BLaER1 (cell line): ENCODE results near the gene SYT15.

ENCODE experiments used
- H3K27ac ChIP-seq: shearing (Covaris generic); formaldehyde crosslinking; 2 replicates; pipeline ENCODE4 v1.8.1; 2022
- H3K27me3 ChIP-seq: shearing (Covaris generic); formaldehyde crosslinking; 2 replicates; pipeline ENCODE4 v1.8.1; 2022
- H3K36me3 ChIP-seq: shearing (Covaris generic); formaldehyde crosslinking; 2 replicates; pipeline ENCODE4 v1.8.1; 2022
- H3K4me1 ChIP-seq: shearing (Covaris generic); formaldehyde crosslinking; 2 replicates; pipeline ENCODE4 v1.8.1; 2022
- H3K4me2 ChIP-seq: shearing (Covaris generic); formaldehyde crosslinking; 2 replicates; pipeline ENCODE4 v1.8.1; 2022
- H3K4me3 ChIP-seq: shearing (Covaris generic); formaldehyde crosslinking; 2 replicates; pipeline ENCODE4 v1.8.1; 2022
- H3K9ac ChIP-seq: shearing (Covaris generic); formaldehyde crosslinking; 2 replicates; pipeline ENCODE4 v1.8.1; 2022
- H3K9me3 ChIP-seq: shearing (Covaris generic); formaldehyde crosslinking; 2 replicates; pipeline ENCODE4 v1.8.1; 2022
- H4K20me1 ChIP-seq: shearing (Covaris generic); formaldehyde crosslinking; 2 replicates; pipeline ENCODE4 v1.8.1; 2022
- Cebpa-rat ChIP-seq: shearing (Covaris generic); IDR thresholded peaks from 2 replicates; pipeline ENCODE4 v1.8.1; 2022

SYT15 gene

GRCh38 chr10:46538717-46539426 lies 40.1 kb upstream of the SYT15 start:
- H3K27ac ChIP-seq, result no peak overlapping the region
- TF ChIP-seq Cebpa-rat, result no peak
- H3K4me3 ChIP-seq, result no peak overlapping the region

GRCh38 chr10:46539596-46540411 lies 39.1 kb upstream of the SYT15 start:
- Histone ChIP-seq H3K9ac (no peak overlapping the region), H3K27me3 (no peaks in the 10 kb centered on the region)

More at GRCh38 chr10:46538717-46539426, 40.1 kb upstream of the SYT15 start:
- no peaks in the 10 kb centered on the region for H3K36me3 ChIP-seq
- H3K9ac ChIP-seq, result no peak overlapping the region
- H3K4me2 ChIP-seq, result no peak overlapping the region
- no peaks in the 10 kb centered on the region for H3K27me3 ChIP-seq
- H3K9me3 ChIP-seq, result no peaks in the 10 kb centered on the region
- H4K20me1 ChIP-seq, result no peaks in the 10 kb centered on the region
- H3K4me1 ChIP-seq, result no peaks in the 10 kb centered on the region

GRCh38 chr10:46540412-46541016 lies 38.4 kb upstream of the SYT15 start:
- Histone ChIP-seq H3K9ac (no peak overlapping the region), H3K4me2 (no peak overlapping the region), H3K27me3 (no peaks in the 10 kb centered on the region), H3K4me3 (no peak overlapping the region), H4K20me1 (no peaks in the 10 kb centered on the region), H3K9me3 (no peaks in the 10 kb centered on the region), H3K27ac (no peak overlapping the region), H3K36me3 (no peaks in the 10 kb centered on the region), H3K4me1 (no peaks in the 10 kb centered on the region)
- no peak for TF ChIP-seq Cebpa-rat

More at GRCh38 chr10:46539596-46540411, 39.1 kb upstream of the SYT15 start:
- H3K9me3 ChIP-seq, result no peaks in the 10 kb centered on the region
- no peaks in the 10 kb centered on the region for H3K36me3 ChIP-seq
- H3K27ac ChIP-seq, result no peak overlapping the region
- no peak overlapping the region for H3K4me2 ChIP-seq
- H3K4me1 ChIP-seq, result no peaks in the 10 kb centered on the region
- H3K4me3 ChIP-seq, result no peak overlapping the region
- TF ChIP-seq Cebpa-rat, result no peak
- no peaks in the 10 kb centered on the region for H4K20me1 ChIP-seq

GRCh38 chr10:46541017-46541661 lies 37.8 kb upstream of the SYT15 start:
- Histone ChIP-seq H3K4me3 (no peak overlapping the region), H3K27me3 (no peaks in the 10 kb centered on the region)

GRCh38 chr10:46541735-46542566 lies 37.0 kb upstream of the SYT15 start:
- H4K20me1 ChIP-seq, result no peaks in the 10 kb centered on the region
- no peak overlapping the region for H3K4me3 ChIP-seq
- H3K4me2 ChIP-seq, result no peak overlapping the region

More at GRCh38 chr10:46541017-46541661, 37.8 kb upstream of the SYT15 start:
- H3K4me2 ChIP-seq, result no peak overlapping the region
- TF ChIP-seq Cebpa-rat, result no peak
- no peaks in the 10 kb centered on the region for H3K4me1 ChIP-seq
- no peaks in the 10 kb centered on the region for H4K20me1 ChIP-seq
- no peaks in the 10 kb centered on the region for H3K36me3 ChIP-seq
- H3K9ac ChIP-seq, result no peak overlapping the region
- no peak overlapping the region for H3K27ac ChIP-seq
- H3K9me3 ChIP-seq, result no peaks in the 10 kb centered on the region

GRCh38 chr10:46542567-46543465 lies 36.1 kb upstream of the SYT15 start:
- Histone ChIP-seq H3K27ac (no peak overlapping the region), H3K36me3 (no peaks in the 10 kb centered on the region), H4K20me1 (no peaks in the 10 kb centered on the region), H3K4me2 (no peak overlapping the region), H3K4me1 (no peaks in the 10 kb centered on the region), H3K9ac (no peak overlapping the region), H3K9me3 (no peaks in the 10 kb centered on the region), H3K27me3 (no peaks in the 10 kb centered on the region), H3K4me3 (no peak overlapping the region)
- TF ChIP-seq Cebpa-rat, result no peak

More at GRCh38 chr10:46541735-46542566, 37.0 kb upstream of the SYT15 start:
- no peak overlapping the region for H3K27ac ChIP-seq
- TF ChIP-seq Cebpa-rat, result no peak
- H3K36me3 ChIP-seq, result no peaks in the 10 kb centered on the region
- no peaks in the 10 kb centered on the region for H3K4me1 ChIP-seq
- H3K9me3 ChIP-seq, result no peaks in the 10 kb centered on the region
- H3K27me3 ChIP-seq, result no peaks in the 10 kb centered on the region
- no peak overlapping the region for H3K9ac ChIP-seq

GRCh38 chr10:46543466-46544377 lies 35.2 kb upstream of the SYT15 start:
- H4K20me1 ChIP-seq, result no peaks in the 10 kb centered on the region
- H3K4me3 ChIP-seq, result no peak overlapping the region
- no peaks in the 10 kb centered on the region for H3K4me1 ChIP-seq
- H3K4me2 ChIP-seq, result no peak overlapping the region
- no peak overlapping the region for H3K27ac ChIP-seq
- no peak overlapping the region for H3K9ac ChIP-seq
- TF ChIP-seq Cebpa-rat, result no peak
- H3K9me3 ChIP-seq, result no peaks in the 10 kb centered on the region
- no peaks in the 10 kb centered on the region for H3K36me3 ChIP-seq
- H3K27me3 ChIP-seq, result no peaks in the 10 kb centered on the region
